ENCODE results near the gene TRAPPC1.

- no peak for TF ChIP-seq POLR2AphosphoS5 (IDR thresholded peaks at IDR 0.05; ENCODE audit: low read depth, low read length)
- TF ChIP-seq TAF1 (IDR thresholded peaks at IDR 0.05; ENCODE audit: borderline replicate concordance, insufficient read depth, low read length) = no peak
- TF ChIP-seq, protein P1, sequence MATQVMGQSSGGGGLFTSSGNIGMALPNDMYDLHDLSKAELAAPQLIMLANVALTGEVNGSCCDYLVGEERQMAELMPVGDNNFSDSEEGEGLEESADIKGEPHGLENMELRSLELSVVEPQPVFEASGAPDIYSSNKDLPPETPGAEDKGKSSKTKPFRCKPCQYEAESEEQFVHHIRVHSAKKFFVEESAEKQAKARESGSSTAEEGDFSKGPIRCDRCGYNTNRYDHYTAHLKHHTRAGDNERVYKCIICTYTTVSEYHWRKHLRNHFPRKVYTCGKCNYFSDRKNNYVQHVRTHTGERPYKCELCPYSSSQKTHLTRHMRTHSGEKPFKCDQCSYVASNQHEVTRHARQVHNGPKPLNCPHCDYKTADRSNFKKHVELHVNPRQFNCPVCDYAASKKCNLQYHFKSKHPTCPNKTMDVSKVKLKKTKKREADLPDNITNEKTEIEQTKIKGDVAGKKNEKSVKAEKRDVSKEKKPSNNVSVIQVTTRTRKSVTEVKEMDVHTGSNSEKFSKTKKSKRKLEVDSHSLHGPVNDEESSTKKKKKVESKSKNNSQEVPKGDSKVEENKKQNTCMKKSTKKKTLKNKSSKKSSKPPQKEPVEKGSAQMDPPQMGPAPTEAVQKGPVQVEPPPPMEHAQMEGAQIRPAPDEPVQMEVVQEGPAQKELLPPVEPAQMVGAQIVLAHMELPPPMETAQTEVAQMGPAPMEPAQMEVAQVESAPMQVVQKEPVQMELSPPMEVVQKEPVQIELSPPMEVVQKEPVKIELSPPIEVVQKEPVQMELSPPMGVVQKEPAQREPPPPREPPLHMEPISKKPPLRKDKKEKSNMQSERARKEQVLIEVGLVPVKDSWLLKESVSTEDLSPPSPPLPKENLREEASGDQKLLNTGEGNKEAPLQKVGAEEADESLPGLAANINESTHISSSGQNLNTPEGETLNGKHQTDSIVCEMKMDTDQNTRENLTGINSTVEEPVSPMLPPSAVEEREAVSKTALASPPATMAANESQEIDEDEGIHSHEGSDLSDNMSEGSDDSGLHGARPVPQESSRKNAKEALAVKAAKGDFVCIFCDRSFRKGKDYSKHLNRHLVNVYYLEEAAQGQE (IDR thresholded peaks at IDR 0.05; ENCODE audit: insufficient read depth in 1 of 2, low read depth in 2 of 2, low read length in 2 of 2) = no peak
- TF ChIP-seq SIN3A (IDR thresholded peaks at IDR 0.05; ENCODE audit: borderline replicate concordance, insufficient read depth, low read length) = no peak
- TF ChIP-seq FOXP2 (optimal IDR thresholded peaks at IDR 0.05; ENCODE audit: borderline replicate concordance, extremely low read depth, extremely low read length, insufficient read depth) = no peak
Observed at GRCh38 chr17:7977039-7977438, 45.3 kb upstream of the TRAPPC1 start.

Data from PFSK-1 (cell line).